HEK293T (cell line): ENCODE results near the gene TAL2.

Source experiments
- CTCF ChIA-PET: fragments of 350-600 bp; formaldehyde crosslinking; extraction: SDS; loops from one replicate; lab custom pipeline; 2021; ENCODE audit warnings: antibody characterized with exemption, inconsistent platforms; lab: Yijun Ruan, JAX
- POLR2A ChIA-PET: fragments of 350-600 bp; formaldehyde crosslinking; extraction: SDS; loops from one replicate; lab custom pipeline; 2020; ENCODE audit warnings: antibody characterized with exemption, inconsistent platforms; lab: Yijun Ruan, JAX
- DNase-seq: peaks from one replicate; pipeline ENCODE4 v3.0.0; 2012; ENCODE audit warnings: mixed read lengths; ENCODE audit errors: extremely low spot score
- ARNT ChIP-seq: fragments of 450-650 bp; IDR thresholded peaks from 2 replicates; pipeline ENCODE4 v1.6.1; 2017; ENCODE audit warnings: mild to moderate bottlenecking
- BHLHE40 ChIP-seq: fragments of 450-650 bp; IDR thresholded peaks from 2 replicates; pipeline ENCODE4 v1.6.1; 2016; ENCODE audit warnings: mild to moderate bottlenecking, moderate library complexity, borderline replicate concordance
- CTBP1 ChIP-seq: fragments of 450-650 bp; IDR thresholded peaks from 2 replicates; pipeline ENCODE4 v1.6.1; 2016; ENCODE audit warnings: borderline replicate concordance
- ELF4 ChIP-seq: fragments of 450-650 bp; IDR thresholded peaks from 2 replicates; pipeline ENCODE4 v1.6.1; 2017; ENCODE audit warnings: antibody characterized with exemption
- FOXA1 ChIP-seq: fragments of 450-650 bp; IDR thresholded peaks from 2 replicates; pipeline ENCODE4 v1.6.1; 2016; ENCODE audit warnings: mild to moderate bottlenecking
- FOXK2 ChIP-seq: fragments of 450-650 bp; IDR thresholded peaks from 2 replicates; pipeline ENCODE4 v1.6.1; 2016; ENCODE audit warnings: mild to moderate bottlenecking
- FOXM1 ChIP-seq: fragments of 450-650 bp; IDR thresholded peaks from 2 replicates; pipeline ENCODE4 v1.6.1; 2017; ENCODE audit warnings: mild to moderate bottlenecking, borderline replicate concordance
- HDGF ChIP-seq: fragments of 450-650 bp; IDR thresholded peaks from 2 replicates; pipeline ENCODE4 v1.6.1; 2017; ENCODE audit warnings: antibody characterized with exemption, borderline replicate concordance
- L3MBTL2 ChIP-seq: fragments of 450-650 bp; conservative IDR thresholded peaks from 2 replicates; pipeline ENCODE4 v1.6.1; 2016; ENCODE audit warnings: mild to moderate bottlenecking
- LEF1 ChIP-seq: fragments of 450-650 bp; IDR thresholded peaks from 2 replicates; pipeline ENCODE4 v1.6.1; 2017; ENCODE audit warnings: mild to moderate bottlenecking, borderline replicate concordance
- NFRKB ChIP-seq: fragments of 450-650 bp; IDR thresholded peaks from 2 replicates; pipeline ENCODE4 v1.6.1; 2016; ENCODE audit warnings: mild to moderate bottlenecking, moderate library complexity
- SP1 ChIP-seq: fragments of 450-650 bp; IDR thresholded peaks from 2 replicates; pipeline ENCODE4 v1.6.1; 2017
- SUZ12 ChIP-seq: fragments of 450-650 bp; IDR thresholded peaks from 2 replicates; pipeline ENCODE4 v1.6.1; 2016; ENCODE audit warnings: mild to moderate bottlenecking
- TARDBP ChIP-seq: fragments of 450-650 bp; IDR thresholded peaks from 2 replicates; pipeline ENCODE4 v1.6.1; 2016
- ZNF384 ChIP-seq: fragments of 450-650 bp; IDR thresholded peaks from 2 replicates; pipeline ENCODE4 v1.6.1; 2016
- TF ChIP-seq, protein P1 (sequence below): fragments of 450-650 bp; IDR thresholded peaks from 2 replicates; pipeline ENCODE4 v1.6.1; 2016

The TAL2 gene

DNA sequence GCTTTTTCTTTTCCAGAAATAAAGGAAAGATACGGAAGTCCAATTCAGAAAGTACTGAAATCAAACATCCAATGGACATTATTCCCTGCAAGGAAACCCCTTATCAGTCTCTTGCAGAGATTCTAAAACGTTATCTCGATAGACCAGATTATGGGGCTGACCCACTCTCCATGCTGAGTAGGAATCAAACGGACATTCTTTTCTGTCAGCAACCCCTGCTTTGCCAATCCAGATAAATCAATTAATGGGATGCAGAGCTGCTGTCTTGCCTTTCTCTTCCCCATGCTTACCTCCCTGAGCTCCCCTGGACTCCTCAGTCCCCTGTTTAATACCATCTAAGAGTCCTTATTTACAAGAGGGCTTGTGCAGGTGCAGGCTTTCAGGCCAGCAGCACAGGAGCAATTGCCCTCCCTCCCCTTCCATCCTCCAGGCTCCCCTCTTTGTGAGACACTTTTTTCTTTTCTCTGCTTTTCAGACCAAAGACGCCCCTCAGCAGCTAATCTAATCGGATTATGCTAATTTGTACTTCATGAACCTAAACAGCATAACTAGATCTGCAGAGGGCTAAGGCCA lies 14.2 kb downstream of the TAL2 start:
- DNase-seq = no peak
- ChIA-PET CTCF (no interaction called here), POLR2A (no interaction called here)
- TF ChIP-seq HDGF (no peak), BHLHE40 (no peak), FOXK2 (no peak), SP1 (no peak), ZNF384 (no peak), LEF1 (no peak)

DNA sequence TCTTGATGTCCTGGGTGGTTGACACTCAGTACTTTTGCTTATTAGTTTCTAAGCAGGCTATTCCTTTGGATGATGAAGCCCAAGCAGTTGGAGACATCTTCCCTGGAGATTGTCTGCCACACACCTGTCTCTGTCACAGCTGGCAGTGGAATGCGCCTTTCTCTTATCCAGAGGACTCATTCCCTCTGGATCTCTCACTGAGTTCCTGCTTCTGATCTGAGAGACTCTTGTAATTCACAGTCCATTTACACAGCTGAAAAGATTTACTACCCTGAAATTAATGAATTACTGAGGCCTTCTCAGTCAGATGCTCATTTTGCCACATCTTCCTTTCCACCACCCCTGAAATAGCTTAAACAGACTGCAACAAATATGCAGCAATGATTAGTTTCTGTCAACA lies 15.9 kb downstream of the TAL2 start:
- DNase-seq = no peak
- TF ChIP-seq SP1 (no peak), NFRKB (no peak), ELF4 (no peak), HDGF (no peak), TARDBP (no peak), CTBP1 (no peak), FOXM1 (no peak), FOXK2 (no peak)
- TF ChIP-seq, protein P1, sequence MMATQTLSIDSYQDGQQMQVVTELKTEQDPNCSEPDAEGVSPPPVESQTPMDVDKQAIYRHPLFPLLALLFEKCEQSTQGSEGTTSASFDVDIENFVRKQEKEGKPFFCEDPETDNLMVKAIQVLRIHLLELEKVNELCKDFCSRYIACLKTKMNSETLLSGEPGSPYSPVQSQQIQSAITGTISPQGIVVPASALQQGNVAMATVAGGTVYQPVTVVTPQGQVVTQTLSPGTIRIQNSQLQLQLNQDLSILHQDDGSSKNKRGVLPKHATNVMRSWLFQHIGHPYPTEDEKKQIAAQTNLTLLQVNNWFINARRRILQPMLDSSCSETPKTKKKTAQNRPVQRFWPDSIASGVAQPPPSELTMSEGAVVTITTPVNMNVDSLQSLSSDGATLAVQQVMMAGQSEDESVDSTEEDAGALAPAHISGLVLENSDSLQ = no peak
- POLR2A ChIA-PET = interaction anchor here (1.1 kb wide), 1 partner anchor 16 kb away, joined by 3 read pairs; the partner anchor contains the start of gene TMEM38B
- CTCF ChIA-PET = interaction anchor here (0.6 kb wide), 1 partner anchor 11 kb away, joined by 3 read pairs; no protein-coding TSS in a partner anchor

GRCh38 chr9:105678781-105679180 lies 16.5 kb downstream of the TAL2 start:
- TF ChIP-seq HDGF (no peak), BHLHE40 (no peak), TARDBP (no peak), ELF4 (no peak)
- no peak for DNase-seq
- POLR2A ChIA-PET = interaction anchor here (1.1 kb wide), 1 partner anchor 15 kb away, joined by 3 read pairs; the partner anchor contains the start of gene TMEM38B
- CTCF ChIA-PET = no interaction called here

DNA sequence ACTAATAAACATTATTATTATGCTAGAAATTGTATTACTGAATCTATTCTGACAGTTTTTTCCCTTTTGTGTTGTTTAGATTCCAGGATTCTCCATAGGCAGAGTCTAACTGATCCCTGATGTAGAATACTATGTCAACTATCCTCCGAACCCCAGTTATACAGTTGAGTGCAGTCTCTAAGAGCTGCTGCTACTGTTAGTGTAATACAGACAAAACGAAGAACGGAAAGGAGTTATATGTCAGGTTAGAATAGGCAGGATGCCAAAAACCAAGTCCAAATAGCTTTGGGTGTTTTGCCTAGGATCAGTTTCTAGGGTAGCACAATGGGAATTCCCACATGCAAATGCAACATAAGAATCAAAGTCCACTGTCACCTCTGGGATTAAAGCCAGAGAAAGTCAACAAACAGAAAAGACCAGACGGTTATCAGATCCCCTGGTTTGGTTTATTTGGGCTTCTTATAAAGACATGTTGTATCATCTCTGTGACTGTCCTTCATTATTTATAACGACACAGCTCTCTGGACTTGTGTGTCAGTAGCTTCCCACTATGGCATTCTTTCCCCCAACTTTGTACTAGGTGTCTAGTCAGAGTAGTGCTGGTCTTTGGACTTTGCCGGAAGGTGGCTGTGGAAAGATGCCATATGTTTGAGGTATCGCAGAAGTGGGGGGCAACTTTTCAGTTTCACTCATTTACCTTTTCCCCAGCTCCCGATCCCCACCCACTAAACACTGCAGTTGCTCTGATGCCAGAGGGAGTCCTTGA lies 17.2 kb downstream of the TAL2 start:
- TF ChIP-seq L3MBTL2 = no peak
- no peak for TF ChIP-seq LEF1
- no peak for TF ChIP-seq ZNF384
- TF ChIP-seq SUZ12 = no peak
- TF ChIP-seq FOXK2 = no peak
- no peak for TF ChIP-seq BHLHE40
- TF ChIP-seq FOXM1 = no peak
- TF ChIP-seq, protein P1 = no peak
- TF ChIP-seq HDGF = no peak
- TF ChIP-seq TARDBP = no peak
- TF ChIP-seq SP1 = no peak
- no peak for TF ChIP-seq ELF4
- no peak for TF ChIP-seq NFRKB
- TF ChIP-seq CTBP1 = no peak
- TF ChIP-seq FOXA1 = no peak
- no peak for TF ChIP-seq ARNT
- ChIA-PET CTCF (no interaction called here), POLR2A (interaction anchor here (1.1 to 1.2 kb wide), 2 partner anchors 15 kb away, joined by 3 to 6 read pairs; partner anchors contain the start of gene TMEM38B)
- DNase-seq = no peak

DNA sequence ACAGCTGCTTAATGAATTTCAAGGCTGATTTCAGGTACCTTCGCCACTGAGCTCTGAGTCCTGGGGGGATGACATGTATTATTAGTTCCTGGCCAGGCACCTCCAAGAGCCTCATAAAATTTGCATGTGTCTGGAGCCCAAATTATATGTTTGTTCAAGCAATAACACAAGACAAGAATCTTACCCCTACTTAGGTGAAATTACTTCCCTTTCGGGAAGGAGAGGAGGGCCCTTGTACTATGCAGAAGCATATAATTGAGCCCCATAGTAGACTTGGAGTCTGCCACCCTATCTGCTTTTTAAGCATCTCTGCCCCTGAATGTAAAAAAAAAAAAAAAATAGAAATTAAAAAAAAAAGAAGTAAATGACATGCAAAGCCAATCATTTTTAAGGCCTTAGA lies 19.1 kb downstream of the TAL2 start:
- no peak for DNase-seq
- TF ChIP-seq NFRKB (no peak), FOXK2 (no peak)
- POLR2A ChIA-PET = interaction anchor here (1.6 kb wide), 1 partner anchor 12 kb away, joined by 4 read pairs; the partner anchor contains the start of gene TMEM38B
- CTCF ChIA-PET = no interaction called here

DNA sequence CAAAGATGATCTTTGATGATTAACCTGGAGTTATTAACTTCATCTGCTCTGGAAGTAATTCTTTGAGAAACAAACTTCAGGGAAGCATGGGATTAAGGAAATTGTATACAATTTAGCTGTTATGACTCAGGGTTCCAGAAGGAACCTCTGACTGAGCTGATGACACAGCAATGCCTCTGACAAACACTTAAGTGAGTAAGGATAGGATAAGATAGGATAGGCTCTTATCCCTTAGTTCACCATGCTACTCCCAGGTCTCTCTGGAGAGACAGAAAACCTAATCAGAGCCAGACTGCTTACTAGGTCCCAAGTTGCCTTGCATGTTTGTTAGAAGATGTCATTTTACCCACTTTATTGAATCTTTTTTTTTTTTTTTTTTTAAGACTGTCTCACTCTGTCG lies 19.5 kb downstream of the TAL2 start:
- TF ChIP-seq SP1 = no peak
- TF ChIP-seq ARNT = no peak
- TF ChIP-seq TARDBP = no peak
- no peak for TF ChIP-seq FOXM1
- no peak for TF ChIP-seq ZNF384
- no peak for TF ChIP-seq LEF1
- no peak for TF ChIP-seq L3MBTL2
- no peak for TF ChIP-seq NFRKB
- no peak for TF ChIP-seq FOXK2
- no peak for TF ChIP-seq HDGF
- TF ChIP-seq SUZ12 = no peak
- TF ChIP-seq FOXA1 = no peak
- no peak for TF ChIP-seq BHLHE40
- no peak for TF ChIP-seq CTBP1
- TF ChIP-seq, protein P1 = no peak
- no peak for DNase-seq
- POLR2A ChIA-PET = interaction anchor here (1.6 kb wide), 1 partner anchor 12 kb away, joined by 4 read pairs; the partner anchor contains the start of gene TMEM38B
- CTCF ChIA-PET = no interaction called here
